Duodenal mucosa (tissue), 2 donors: ENCODE data around the gene SPPL2A.

ENCODE experiments used
- H3K27ac ChIP-seq: one replicate; pipeline ENCODE4 v1.7.0; 2013; ENCODE audit warnings: low read depth, low read length
- H3K27me3 ChIP-seq, 2 donors: one replicate each; pipeline ENCODE4 v1.7.0; 2013; ENCODE audit warnings: low read length in 2 of 2, control low read depth in 1 of 2; ENCODE audit not compliant: insufficient read depth in 2 of 2, control insufficient read depth in 1 of 2
- H3K36me3 ChIP-seq, 2 donors: one replicate each; pipeline ENCODE4 v1.7.0; 2013; ENCODE audit warnings: low read length in 2 of 2, control low read depth in 1 of 2; ENCODE audit not compliant: insufficient read depth in 2 of 2, control insufficient read depth in 1 of 2
- H3K4me1 ChIP-seq, 2 donors: one replicate each; pipeline ENCODE4 v1.7.0; 2013; ENCODE audit warnings: low read length in 2 of 2, control low read depth in 1 of 2; ENCODE audit not compliant: insufficient read depth in 2 of 2, control insufficient read depth in 1 of 2
- H3K4me3 ChIP-seq, 2 donors: one replicate each; pipeline ENCODE4 v1.7.0; 2013; ENCODE audit warnings: low read length in 2 of 2, low read depth in 1 of 2
- H3K9ac ChIP-seq, 2 donors: one replicate each; pipeline ENCODE4 v1.7.0; 2013; ENCODE audit warnings: low read length in 2 of 2, low read depth in 1 of 2
- H3K9me3 ChIP-seq, 2 donors: one replicate each; pipeline ENCODE4 v1.7.0; 2013; ENCODE audit warnings: low read length in 2 of 2, control low read depth in 1 of 2; ENCODE audit not compliant: control insufficient read depth in 1 of 2

The SPPL2A gene

DNA sequence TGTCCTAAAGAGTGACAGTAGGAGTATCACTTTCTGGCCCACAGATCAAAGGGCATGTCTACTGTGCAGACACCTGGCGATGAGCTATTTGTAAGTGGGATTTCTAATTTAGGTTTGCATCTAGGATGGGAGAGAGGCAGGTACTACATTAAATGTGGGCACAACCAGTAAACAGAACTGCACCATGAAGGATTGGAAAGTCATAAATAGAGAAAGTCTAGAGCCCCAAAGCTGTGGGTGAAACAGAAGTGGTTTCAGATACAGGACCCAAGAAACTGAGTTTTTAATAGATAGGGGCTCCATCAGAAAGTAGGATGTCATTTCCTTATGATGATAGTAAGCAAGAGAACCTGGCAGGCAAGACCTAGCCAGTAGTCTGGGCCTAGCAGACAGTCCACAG is 35.2 kb upstream of the SPPL2A start:
- Histone ChIP-seq H3K4me3 (no peak overlapping the region), H3K4me1 (peaks cover 18 to 23% of the 10 kb centered on the region in 2 donors), H3K9me3 (no peaks in the 10 kb centered on the region), H3K9ac (no peak overlapping the region), H3K36me3 (no peaks in the 10 kb centered on the region), H3K27me3 (no peaks in the 10 kb centered on the region), H3K27ac (no peak overlapping the region)

GRCh38 chr15:50798684-50799083 is 33.2 kb upstream of the SPPL2A start:
- H3K27me3 ChIP-seq = no peaks in the 10 kb centered on the region
- H3K9me3 ChIP-seq = no peaks in the 10 kb centered on the region
- no peak overlapping the region for H3K9ac ChIP-seq
- peaks cover 15 to 19% of the 10 kb centered on the region in 2 donors for H3K4me1 ChIP-seq
- no peak overlapping the region for H3K27ac ChIP-seq
- H3K36me3 ChIP-seq = no peaks in the 10 kb centered on the region
- no peak overlapping the region for H3K4me3 ChIP-seq

GRCh38 chr15:50797926-50798325 is 32.4 kb upstream of the SPPL2A start:
- Histone ChIP-seq H3K9ac (no peak overlapping the region), H3K4me1 (peaks cover 10 to 14% of the 10 kb centered on the region in 2 donors), H3K9me3 (no peaks in the 10 kb centered on the region), H3K36me3 (no peaks in the 10 kb centered on the region), H3K4me3 (no peak overlapping the region), H3K27ac (no peak overlapping the region), H3K27me3 (no peaks in the 10 kb centered on the region)

DNA sequence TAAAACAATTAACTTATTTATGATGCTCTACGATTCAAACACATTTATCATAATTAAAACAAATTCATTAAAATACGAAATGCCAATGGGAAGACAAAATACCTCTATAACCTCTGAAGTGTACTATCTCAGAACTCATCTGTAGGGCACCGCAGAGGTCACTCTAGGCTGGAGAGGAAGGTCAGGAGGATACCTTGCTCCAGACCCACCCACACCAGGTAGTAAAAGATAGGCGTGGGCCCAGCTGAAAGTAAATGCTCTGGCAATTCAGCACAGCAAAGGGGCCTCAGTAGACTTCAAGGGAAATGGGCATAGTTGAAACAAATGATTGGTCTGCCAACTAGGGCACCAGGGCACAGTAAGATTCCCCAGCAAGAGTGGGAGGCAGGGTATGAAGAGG is 26.0 kb upstream of the SPPL2A start:
- H3K4me3 ChIP-seq = no peak overlapping the region
- H3K27ac ChIP-seq = peak overlapping the region; percentile 33
- no peaks in the 10 kb centered on the region for H3K27me3 ChIP-seq
- H3K9ac ChIP-seq = peak overlapping the region in 1 of 2 donors; percentile 27
- no peaks in the 10 kb centered on the region for H3K36me3 ChIP-seq
- peaks cover 19 to 24% of the 10 kb centered on the region in 2 donors for H3K4me1 ChIP-seq
- no peaks in the 10 kb centered on the region for H3K9me3 ChIP-seq

DNA sequence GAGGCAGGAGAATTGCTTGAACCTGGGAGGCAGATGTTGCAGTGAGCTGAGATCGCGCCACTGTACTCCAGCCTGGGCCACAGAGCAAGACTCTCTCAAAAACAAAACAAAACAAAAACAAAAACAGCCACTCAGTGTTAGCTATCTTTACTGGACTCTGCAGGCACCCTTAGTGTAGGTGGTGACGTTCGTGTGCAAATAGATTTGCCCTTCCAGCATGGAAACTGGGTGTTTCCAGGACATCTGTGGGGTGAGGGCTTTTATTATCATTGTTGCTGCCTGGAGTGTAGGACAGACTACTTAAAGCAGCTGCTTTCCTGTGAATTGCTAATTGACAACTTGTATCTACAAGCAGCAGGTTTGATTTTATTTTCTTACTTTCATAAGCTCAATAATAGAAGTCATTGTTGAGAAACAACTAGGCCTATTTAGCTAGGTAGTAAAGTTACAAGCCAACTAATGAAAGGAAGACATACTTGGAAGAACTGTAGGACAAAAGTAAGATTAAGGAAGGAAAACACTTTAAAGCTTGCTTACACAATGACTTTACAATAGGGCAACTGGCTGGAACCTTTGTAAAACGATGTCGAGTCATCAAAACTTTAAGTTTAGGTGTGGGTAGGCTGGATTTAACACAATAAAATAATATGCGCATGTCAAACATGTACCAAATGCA is 25.4 kb upstream of the SPPL2A start:
- Histone ChIP-seq H3K27ac (peak overlapping the region; percentile 45), H3K27me3 (no peaks in the 10 kb centered on the region), H3K9me3 (no peaks in the 10 kb centered on the region), H3K4me3 (peak overlapping the region in 1 of 2 donors; percentile 32), H3K36me3 (no peaks in the 10 kb centered on the region), H3K4me1 (peaks cover 19 to 24% of the 10 kb centered on the region in 2 donors), H3K9ac (no peak overlapping the region)

DNA sequence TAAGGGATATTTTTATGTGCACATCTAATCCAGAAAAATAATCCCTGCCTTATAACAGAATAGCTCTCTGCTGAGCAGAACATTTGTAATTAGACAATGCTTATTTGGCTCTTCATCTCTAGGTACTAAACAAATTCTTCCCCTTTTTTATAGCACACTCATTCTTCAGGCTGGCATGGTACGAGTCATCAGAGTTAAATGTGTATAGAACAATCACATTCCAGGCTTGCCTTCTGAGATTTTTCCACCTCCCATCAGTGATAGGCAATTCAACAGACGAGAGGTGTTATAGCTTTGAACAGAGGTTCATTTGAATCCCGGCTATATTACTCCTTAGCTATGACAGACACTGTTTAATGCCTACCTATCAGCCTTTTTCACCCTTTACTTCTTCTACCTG is 21.4 kb upstream of the SPPL2A start:
- H3K36me3 ChIP-seq = no peaks in the 10 kb centered on the region
- no peak overlapping the region for H3K9ac ChIP-seq
- H3K27ac ChIP-seq = no peak overlapping the region
- H3K4me3 ChIP-seq = no peak overlapping the region
- H3K27me3 ChIP-seq = no peaks in the 10 kb centered on the region
- peaks cover 24 to 27% of the 10 kb centered on the region in 2 donors for H3K4me1 ChIP-seq
- H3K9me3 ChIP-seq = no peaks in the 10 kb centered on the region

GRCh38 chr15:50786438-50786837 is 20.9 kb upstream of the SPPL2A start:
- Histone ChIP-seq H3K9ac (no peak overlapping the region), H3K36me3 (no peaks in the 10 kb centered on the region), H3K9me3 (no peaks in the 10 kb centered on the region), H3K27ac (no peak overlapping the region), H3K4me3 (no peak overlapping the region), H3K27me3 (no peaks in the 10 kb centered on the region), H3K4me1 (peaks cover 20 to 24% of the 10 kb centered on the region in 2 donors)

- Histone ChIP-seq H3K4me3 (no peak overlapping the region), H3K36me3 (no peaks in the 10 kb centered on the region), H3K9ac (no peak overlapping the region), H3K27ac (no peak overlapping the region), H3K27me3 (no peaks in the 10 kb centered on the region), H3K4me1 (peaks cover 7 to 19% of the 10 kb centered on the region in 2 donors), H3K9me3 (no peaks in the 10 kb centered on the region)
Observed at GRCh38 chr15:50783895-50784294, 18.4 kb upstream of the SPPL2A start.

- H3K36me3 ChIP-seq = no peaks in the 10 kb centered on the region
- H3K27ac ChIP-seq = no peak overlapping the region
- no peaks in the 10 kb centered on the region for H3K27me3 ChIP-seq
- no peak overlapping the region for H3K4me3 ChIP-seq
- H3K4me1 ChIP-seq = peaks cover 7 to 19% of the 10 kb centered on the region in 2 donors
- no peak overlapping the region for H3K9ac ChIP-seq
- no peaks in the 10 kb centered on the region for H3K9me3 ChIP-seq
Observed at GRCh38 chr15:50783411-50783810, 17.9 kb upstream of the SPPL2A start.

GRCh38 chr15:50778086-50778485 is 12.6 kb upstream of the SPPL2A start:
- no peak overlapping the region for H3K4me3 ChIP-seq
- no peaks in the 10 kb centered on the region for H3K9me3 ChIP-seq
- H3K4me1 ChIP-seq = peaks cover 4 to 10% of the 10 kb centered on the region in 2 donors
- H3K27ac ChIP-seq = no peak overlapping the region
- H3K9ac ChIP-seq = no peak overlapping the region
- H3K36me3 ChIP-seq = no peaks in the 10 kb centered on the region
- no peaks in the 10 kb centered on the region for H3K27me3 ChIP-seq
